NCI-H146 treated with DMSO at 0.1 percent for 48 hours (cell line): Measurements from ENCODE around the gene MRPL42.
A peak's percentile ranks its signal among the peaks of the same experiment; 100 is the strongest.
"Not testable (repeated sequence)": the region's sequence is repeated elsewhere in the genome, so short reads cannot be mapped to it uniquely, and the experiment has no call there.

Source experiments
- DNase-seq: peaks from one replicate; lab custom pipeline; 2025; ENCODE audit not compliant: unreplicated experiment; lab: John Stamatoyannopoulos, UW

MRPL42 gene

DNA sequence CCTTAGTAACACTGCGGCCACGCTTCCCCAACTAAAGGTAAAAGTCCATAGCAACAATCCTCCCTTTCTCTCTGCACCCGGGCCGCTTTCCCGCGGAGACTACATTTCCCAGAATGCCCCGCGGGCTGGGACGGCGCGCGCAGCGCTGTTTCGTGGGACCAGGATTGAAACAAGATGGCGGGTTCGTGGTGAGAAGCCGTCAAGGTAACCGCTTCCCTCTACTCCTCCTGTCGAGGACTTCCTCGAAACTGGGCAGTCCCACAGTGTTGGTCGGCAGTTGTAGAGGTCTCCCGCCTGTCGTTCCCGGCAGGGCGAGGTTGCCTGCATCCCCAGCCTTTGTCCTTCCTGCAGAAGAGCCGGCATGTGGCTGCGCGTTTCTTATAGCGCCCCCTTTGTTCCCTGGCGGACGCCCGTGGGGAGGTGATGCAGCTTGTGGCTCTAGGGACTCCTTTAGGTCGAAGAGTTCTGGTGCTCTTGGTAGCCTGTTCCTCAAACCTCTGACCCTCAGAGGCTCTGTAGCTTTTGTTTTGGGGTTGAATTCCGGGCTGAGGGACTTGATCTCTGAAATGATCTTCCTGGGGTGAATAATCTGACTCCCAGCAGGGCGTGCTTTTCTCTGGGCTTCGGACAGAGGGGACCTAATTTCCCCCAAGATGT is at the start of gene MRPL42:
Gene MRPL42, plus strand, starts transcription at position 164 of the 657 bp plus-strand sequence. CDS start 1,772 bp downstream, outside the sequence.
- DNase-seq: peak; percentile 80

DNA sequence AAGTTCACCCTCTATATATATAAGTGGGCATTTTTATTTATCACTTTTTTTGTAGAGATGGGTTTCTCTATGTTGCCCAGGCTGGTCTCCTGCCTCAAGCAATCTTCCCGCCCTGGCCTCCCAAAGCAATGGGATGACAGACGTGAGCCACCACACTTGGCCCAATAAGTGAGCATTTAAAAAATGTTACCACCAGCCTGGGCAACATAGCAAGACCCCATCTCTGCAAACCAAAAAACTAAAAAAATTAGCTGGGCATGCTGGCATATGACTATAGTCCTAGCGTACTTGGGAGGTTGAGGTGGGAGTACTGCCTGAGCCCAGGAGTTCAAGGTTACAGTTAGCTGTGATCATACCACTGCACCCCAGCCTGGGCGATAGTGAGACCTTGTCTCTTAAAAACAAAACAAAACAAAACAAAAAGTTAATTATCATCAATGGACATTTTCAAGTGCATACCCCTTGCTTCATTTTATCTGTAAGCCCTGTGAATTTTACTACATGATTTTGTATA is 49.3 kb upstream of the MRPL42 start:
- DNase-seq: no peak

DNA sequence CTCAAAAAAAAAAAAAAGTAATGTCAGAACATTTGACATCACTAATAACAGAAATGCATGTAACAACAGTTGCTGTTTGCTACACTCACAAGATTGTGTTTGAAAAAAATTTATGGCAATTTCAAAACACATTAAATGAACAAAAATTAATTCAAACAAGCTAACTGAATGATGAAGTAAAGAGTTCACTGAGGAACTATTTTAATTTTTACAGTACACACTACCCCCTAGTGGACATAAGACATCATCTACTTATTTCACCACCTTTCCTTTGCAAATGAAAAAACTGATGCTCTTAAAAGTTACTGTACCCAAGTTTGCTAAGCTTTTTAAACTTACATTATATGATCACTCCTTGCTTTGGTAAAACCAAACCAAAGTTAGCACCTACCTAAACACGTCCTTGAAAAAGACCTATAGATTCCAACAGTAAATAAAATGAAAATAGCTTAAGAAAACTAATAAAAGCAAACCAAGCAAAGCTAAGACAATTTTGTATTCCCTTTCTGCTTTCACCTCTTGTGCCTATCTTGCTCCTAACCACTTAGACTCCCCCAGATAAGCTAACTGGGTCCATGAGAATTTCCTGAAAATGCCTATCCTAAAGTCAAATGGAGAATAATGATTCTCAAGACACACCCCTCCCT is 47.8 kb upstream of the MRPL42 start:
- no peak for DNase-seq

DNA sequence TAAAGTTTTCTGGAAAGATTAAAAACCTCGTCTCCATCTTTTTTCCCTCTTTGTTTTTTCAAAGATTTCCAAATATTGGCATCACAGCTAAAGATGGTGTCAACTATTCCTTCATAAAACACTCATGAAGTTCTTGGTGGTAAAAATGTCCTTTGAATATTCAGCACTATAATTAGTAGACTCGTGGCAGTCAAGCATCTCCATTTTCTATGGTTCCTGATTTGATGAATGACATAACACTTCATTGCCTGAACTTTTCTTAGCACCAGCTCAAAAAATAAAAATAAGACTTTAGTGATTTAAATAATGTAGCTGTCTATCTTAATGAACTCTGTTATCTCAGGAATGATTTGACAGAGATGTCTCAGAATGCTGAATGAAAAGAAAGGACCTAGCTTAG is 45.3 kb upstream of the MRPL42 start:
- DNase-seq: no peak

DNA sequence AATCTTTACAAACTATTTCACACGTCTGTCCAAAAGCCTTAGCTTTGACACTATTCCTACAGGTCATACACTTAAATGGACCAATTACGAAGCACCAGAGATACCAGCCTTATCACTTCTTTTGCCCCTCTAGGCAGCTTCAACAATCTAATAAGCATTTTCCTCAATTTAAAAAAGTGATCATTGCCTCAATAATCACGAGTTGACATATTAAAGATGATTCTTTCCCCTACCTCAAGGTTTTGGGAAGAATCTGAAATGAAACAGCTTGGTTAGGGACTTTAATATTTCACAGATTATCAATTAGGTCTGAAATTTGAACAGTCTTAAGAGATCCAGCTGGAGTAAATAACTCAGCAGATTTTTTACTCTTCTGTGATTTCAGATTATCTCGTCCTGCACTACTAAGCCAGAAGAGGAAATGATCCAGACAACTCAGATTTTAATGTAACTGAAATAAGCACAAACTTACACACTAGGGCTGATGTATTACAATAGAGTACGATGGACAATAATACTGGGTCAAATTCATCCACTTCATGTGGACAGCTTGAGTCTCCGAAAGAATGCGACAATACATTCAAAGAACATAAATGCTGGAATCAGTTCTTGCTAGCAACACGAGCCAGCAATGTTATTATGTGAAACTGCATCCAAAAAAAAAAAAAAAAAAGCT is 41.4 kb upstream of the MRPL42 start:
- no peak for DNase-seq

DNA sequence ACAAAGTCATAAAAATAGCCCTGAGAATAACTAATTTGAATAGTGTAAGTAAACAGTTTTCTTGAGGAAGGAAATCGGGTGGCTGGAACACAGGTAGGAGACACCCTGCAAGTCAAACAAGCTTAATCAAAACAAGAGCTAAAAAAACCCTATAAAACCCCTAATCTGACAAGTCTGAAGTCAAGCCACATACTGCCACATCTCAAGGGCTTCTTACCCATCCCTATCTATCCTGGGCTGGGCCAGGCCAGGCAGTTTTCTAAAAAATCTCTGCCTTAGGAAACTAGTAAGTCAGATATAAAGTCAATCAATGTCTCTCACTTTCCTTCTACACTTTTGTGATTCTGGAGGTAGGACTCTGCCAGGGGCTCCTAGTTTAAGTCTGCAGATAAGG is 40.9 kb upstream of the MRPL42 start:
- no peak for DNase-seq

DNA sequence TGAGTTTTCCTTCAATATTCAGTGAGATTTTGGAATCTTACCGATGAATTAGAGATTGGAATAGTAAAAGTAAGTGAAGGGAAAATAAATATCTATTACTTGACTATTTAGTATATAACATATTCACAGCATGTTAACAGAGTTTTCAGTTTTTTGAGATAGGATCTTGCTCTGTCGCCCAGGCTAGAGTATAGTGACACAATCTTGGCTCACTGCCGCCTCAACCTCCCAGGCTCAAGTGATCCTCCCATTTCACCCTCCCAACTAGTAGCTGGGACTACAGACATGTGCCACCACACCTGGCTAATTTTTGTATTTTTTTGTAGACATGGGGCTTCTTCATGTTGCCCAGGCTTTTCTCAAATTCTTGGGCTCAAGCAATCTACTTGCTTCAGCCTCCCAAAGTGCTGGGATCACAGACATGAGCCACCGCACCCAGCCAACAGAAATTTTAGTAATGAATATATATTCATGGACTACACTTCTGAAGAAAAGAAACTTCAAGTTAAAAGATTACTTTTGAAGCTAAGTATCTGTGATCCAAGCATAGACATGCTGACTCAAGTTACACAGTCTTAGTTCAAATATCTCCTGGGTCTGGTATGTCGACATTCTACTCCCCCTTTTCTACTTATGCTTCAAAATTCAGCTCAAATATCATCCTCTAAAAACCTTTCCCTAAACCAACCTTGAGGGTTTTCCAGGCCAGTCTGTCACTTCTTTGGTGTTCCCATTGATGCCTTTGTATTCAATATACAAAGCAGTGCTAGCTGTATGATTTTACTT is 39.3 kb upstream of the MRPL42 start:
- no peak for DNase-seq

DNA sequence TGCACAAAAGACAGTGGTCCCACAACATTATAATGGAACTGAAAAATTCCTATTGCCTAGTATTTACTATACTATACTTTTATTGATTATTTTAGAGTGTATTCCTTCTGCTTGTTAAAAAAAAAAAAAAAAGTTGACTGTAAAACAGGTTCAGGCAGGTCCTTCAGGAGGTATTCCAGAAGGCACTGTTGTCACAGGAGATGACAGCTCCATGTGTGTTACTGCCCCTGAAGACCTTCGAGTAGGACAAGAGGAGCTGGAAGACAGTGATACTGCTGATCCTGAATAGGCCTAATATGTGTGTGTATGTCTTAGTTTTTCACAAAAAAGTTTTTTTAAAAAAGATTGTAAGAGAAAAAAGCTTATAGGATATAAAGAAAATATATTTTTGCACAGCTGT is 37.9 kb upstream of the MRPL42 start:
- no peak for DNase-seq

DNA sequence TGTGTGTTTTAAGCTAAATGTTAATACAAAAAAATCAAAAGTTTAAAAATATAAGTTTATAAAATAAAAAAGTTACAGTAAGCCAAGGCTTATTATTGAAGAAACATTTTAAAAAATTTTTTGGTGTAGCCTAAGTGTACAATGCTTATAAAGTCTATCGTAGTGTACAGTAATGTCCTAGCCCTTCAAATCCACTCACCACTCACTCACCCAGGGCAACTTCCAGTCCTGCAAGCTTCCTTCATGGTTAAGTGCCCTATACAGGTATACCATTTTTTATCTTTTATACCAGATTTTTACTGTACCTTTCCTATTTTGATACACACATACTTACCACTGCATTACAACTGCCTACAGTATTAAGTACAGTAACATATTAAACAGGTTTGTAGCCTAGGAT is 37.5 kb upstream of the MRPL42 start:
- no peak for DNase-seq

DNA sequence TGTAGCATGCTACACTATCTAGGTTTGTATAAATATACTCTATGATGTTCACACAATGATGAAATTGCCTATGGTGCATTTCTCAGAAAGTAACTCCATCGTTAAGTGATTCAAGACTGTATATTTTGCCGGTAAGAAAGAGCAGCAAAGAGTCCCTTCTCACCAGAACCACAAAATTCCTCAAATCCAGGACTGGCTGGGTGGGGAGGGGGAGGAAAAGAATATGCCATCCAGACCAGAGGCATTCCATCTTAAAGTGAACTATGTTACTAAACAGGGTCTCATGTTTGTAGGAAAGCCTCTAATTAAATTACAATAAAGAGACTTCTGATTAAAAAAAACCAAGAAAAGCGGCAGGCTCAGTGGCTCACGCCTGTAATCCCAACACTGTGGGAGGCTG is 37.0 kb upstream of the MRPL42 start:
- DNase-seq: no peak

DNA sequence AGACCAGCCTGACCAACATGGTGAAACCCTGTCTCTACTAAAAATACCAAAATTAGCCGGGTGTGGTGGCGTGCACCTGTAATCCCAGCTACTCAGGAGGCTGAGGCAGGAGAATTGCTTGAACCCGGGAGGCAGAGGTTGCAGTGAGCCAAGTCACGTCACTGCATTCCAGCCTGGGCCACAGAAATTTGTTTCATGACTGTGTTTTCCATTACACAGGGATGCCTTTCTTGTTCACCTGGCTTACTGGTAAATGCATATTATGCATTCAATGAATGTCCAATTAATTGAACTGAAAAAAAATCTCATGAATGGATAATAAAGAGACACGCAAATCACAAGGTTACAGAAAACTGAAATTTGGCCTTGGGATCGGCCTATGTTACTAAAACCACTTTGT is 35.3 kb upstream of the MRPL42 start:
- not testable (repeated sequence) for DNase-seq

DNA sequence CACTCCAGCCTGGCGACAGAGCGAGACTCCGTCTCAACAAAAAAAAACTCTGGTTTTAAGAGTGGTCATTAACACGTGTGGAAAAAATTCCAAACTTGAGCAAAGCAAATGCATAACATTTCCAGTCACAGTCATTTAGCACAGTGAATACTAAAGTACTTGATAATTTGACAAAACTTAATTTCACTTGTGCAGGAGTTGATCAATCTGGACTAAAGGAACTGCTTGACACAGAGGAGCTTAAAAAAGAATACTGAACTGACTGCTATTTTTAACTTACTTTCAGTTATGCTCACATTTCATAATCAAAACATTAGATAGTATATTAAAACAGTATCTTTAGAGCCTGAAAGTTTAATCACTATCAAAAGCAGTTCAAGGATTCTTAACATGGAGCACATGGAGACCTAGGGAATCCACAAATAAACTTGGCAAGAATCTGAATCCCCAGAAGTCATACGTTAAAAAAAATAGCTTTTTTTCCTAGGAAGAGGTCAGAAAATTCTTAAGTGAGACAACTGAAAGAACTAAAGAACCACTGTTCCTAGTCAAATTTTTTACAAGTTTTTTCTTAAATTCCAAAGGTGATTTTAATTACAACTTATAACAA is 33.0 kb upstream of the MRPL42 start:
- DNase-seq: no peak

DNA sequence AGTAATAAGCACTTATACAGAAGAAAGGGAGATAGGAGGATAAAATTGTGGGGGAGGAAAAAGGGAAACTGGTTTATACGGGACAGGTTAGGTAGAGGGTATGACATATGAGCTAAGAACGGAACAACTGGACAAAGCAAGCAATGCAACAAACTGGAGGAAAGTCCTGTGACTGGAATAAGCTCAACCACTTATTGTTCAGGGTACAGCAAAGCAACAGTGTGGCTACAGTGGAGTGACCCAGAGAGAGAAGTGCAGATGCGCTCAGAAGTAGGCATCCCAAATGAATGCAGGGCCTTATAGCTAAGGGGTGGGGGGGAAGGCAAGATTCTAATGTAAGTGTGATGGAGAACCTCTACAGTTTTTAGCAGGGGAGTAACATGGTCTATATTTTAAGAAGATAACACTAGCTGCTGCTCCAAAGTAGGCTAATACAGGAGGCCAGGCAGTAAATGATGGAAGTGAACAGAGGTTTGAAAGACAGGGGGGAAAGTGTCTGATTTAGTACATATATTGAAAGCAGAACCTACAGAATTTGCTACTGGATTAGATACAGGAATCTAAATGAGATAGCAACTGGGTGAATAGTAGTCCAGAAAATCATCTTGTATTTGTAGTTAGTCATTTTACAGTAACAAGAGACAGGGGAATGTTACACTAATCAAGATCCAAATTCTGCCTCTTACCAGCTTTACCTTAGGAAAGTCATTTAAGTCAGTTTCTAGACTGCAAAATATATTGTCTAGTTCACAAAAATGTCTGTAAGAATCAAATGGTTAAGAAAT is 28.9 kb upstream of the MRPL42 start:
- DNase-seq: no peak

DNA sequence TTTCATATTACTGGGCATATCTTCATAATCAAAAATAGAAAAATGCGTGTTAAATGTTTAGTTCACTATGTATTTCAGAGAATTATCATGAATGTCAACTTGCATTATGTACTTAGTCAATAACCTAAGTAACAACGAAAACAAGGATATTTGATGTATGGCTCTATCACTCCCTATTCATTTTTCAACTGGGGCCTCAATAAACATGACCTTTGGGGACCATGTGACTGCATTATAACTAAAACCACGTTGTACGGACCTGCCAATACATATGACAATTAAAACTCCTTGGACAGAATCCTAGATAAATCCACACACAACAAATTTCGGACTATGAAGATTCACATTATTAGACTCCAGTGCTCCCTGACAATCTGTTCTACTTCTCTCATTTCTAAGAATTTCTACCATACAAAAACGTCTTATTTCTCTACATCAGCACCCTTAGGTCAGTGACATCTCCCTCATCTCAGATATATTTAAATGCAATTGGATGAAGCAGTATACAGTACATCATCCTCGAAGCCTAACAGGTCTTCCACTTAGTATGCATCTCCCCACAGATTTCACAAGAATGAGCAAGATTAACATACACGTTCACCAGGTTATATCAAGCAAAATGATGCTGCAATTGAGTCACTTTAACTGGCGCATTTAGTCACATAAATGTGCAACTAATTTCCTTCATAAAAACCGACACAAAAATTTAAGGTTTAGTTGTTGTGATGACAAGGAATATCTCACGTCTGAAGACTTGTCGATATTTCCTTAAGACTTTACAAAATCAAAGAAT is 27.1 kb upstream of the MRPL42 start:
- no peak for DNase-seq

DNA sequence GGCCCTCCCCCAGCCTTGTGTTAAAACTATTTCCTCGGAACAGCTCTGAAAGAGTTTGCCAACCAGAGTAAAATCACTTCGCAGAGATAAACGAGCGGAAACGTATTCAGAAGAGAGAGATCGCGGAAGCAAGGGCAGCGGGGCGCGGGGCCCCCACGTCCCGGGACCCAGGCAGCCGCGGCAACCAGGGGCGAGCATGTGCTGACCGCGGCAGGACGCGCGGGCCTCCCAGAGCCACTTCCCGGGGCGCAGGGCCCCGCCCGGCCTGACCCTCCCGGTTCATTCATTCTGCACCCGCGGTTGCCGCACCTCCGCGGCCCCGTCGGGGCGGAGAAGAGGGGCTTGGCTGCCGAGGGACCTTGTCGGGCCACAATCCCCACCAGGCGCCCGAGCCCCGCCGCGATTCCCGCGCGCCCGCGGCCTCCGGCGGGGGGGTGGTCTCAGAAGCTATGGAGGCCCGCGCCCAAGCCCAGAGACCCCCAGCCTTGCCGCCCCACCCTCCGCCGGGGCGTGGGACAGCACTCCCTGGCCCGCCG is 26.2 kb upstream of the MRPL42 start:
- no peak for DNase-seq

DNA sequence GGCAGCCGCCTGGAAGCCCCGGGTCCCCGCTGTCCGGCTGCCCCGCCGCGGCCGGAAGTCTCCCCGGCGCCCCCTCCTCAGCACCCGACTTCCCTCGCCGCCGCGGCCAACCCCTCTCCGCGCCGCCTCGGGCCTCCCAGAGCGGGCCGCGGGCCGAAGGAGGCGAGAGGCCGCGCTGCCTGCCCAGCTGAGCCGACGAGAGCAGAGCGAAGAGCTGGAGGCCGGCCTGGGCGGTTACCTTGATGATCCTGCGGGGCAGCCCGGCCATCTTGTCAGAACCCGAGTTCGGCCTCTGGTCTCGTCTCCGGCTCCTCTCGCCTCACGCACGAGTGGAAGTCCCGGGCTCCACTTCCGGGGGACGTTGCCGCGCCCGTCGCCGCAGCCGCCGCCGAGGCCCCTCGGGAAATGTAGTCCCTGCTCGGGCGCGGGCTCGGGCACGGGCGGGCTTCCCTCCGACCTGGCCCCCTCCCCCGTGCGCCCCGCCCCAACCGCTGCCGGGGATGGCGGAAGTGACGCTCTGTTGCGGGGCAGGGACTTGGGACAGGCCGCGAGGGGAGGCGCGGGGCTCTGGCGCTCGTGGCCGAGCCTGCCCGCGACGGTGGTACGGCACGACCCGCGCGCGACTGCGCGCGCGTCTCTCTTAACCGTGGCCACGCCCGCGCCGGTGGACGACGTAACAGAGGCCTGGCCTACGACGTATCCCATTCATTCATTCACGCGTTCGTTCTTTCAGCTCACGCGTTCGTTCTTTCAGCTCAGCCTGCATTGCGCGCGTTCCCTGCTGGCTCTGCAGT is 25.5 kb upstream of the MRPL42 start, which contains the start of gene UBE2N:
Gene UBE2N, minus strand, starts transcription at position 331 of the 794 bp plus-strand sequence. Its CDS starts 63 bp downstream, at position 268.
- peak; percentile 83 for DNase-seq

DNA sequence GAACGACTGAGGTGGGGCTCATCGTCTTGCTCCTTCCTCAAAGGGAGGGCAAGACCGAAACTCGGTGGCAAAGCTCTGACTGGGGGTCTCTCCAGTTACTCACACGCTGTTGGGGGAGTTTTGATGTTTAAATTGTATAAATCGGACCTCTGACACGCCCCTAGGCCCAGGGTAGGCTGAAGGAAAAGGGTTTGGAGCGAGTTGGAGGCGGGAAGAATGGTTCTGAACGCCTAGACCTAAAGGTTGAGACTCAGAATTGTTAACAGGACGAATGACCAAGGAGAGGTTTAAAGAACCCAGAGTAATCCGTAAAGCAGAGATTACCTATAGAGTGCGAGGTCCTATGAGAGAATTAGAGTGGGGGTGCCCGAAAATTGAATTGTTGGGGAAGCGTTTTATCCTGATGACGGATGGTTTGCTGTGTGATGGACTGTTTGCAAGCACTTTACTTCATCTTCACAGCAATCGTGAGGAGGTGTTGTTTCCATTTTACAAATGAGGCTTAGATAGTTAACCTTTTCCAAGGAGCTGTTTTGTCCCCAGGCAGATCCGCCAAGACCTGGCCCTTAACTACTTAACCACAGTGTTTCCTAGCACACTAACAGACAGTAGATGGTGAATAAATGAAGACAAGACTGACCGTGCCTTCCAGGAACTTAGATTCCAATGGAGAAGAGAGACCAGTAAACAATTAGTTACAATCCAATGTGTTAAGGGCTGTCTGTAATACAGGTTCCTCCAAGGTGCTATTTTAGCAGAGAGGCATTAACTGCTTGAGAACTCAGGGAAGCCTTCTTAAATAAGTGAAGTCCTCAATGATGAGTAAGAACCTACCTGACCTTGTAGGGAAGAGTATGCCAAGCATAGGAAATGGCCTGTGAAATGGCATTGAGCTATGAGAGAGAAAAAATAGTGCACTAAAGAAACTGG is 24.6 kb upstream of the MRPL42 start:
- DNase-seq: peak; percentile 47
